ENCODE measurements around the gene FRMD8. TPM values are rescaled to one million over a fixed set of nuclear protein-coding genes. Genes with fewer than 3 reads are reported as not detected.

Gene FRMD8
- total and polyA plus RNA-seq, 2 of the 8 experiments (the other 6 are each of a cell fraction or from before 2014, with no cell fraction given) = 15.0 to 19.2 TPM

- H2BK15ac ChIP-seq (ENCODE audit: low read length) = no peak overlapping the region
- H3K4ac ChIP-seq (replicated peaks; ENCODE audit: insufficient read length, low read depth, low read length) = no peak overlapping the region
- H4K8ac ChIP-seq (ENCODE audit: extremely low read depth, insufficient read depth, low read length) = no peak overlapping the region
- no peak overlapping the region for H3K23ac ChIP-seq (ENCODE audit: insufficient read length)
- no peak overlapping the region for H2BK5ac ChIP-seq (ENCODE audit: low read depth, low read length)
- H3K9me3 ChIP-seq (ENCODE audit: insufficient read depth in 2 of 2, low read depth in 1 of 2, low read length in 1 of 2) = no peaks in the 10 kb centered on the region
- H2BK20ac ChIP-seq (ENCODE audit: low read length) = no peak overlapping the region
- H3K4me3 ChIP-seq (ENCODE audit: extremely low read depth in 1 of 4, insufficient read depth in 2 of 4, low read depth in 3 of 4, low read length in 4 of 4) = peak overlapping the region; percentile 65 to 90 (median 78)
- peaks cover 0 to 10% (median 3%) of the 10 kb centered on the region in 4 experiments; a peak in 5 of 7 replicates for H3K4me1 ChIP-seq (replicated peaks in 1 of 4; ENCODE audit: control insufficient read depth in 3 of 4, insufficient read depth in 4 of 4, low read length in 3 of 4)
- peak overlapping the region; percentile 90 to 92 for H3K4me2 ChIP-seq (ENCODE audit: insufficient read depth in 1 of 2, low read depth in 2 of 2, low read length in 2 of 2)
- TF ChIP-seq JUND (IDR thresholded peaks at IDR 0.05; ENCODE audit: low read length) (no peak), POLR2AphosphoS5 (IDR thresholded peaks at IDR 0.05; ENCODE audit: low read depth, low read length) (peak; percentile 50; the same call in 1 of the 2 replicates), CBX8 (IDR thresholded peaks at IDR 0.05; ENCODE audit: borderline replicate concordance, low read depth, low read length) (no peak), RAD21 (IDR thresholded peaks at IDR 0.05 in 1 of 2, conservative IDR thresholded peaks at IDR 0.05 in 1 of 2; ENCODE audit: low read depth in 2 of 2, low read length in 2 of 2) (no peak), POLR2A (IDR thresholded peaks at IDR 0.05; ENCODE audit: control extremely low read depth in 1 of 2, low read depth in 2 of 2, low read length in 2 of 2) (0 out of 3 replicates have a peak, but pooled peaks of 1 of the 2 experiments have one; percentile 7), CTCF (IDR thresholded peaks at IDR 0.05; ENCODE audit: control extremely low read depth in 1 of 3, insufficient read depth in 1 of 3, low read depth in 1 of 3, low read length in 3 of 3) (no peak), ATF3 (IDR thresholded peaks at IDR 0.05; ENCODE audit: insufficient read depth, low read depth, low read length) (no peak)
- H3K36me3 ChIP-seq (ENCODE audit: control insufficient read depth in 2 of 4, insufficient read depth in 4 of 4, low read length in 3 of 4) = peaks cover 15 to 38% (median 22%) of the 10 kb centered on the region in 4 experiments
- peaks cover 9% of the 10 kb centered on the region for H3K23me2 ChIP-seq (ENCODE audit: low read depth, low read length)
- FAIRE-seq = no peak
- no peak overlapping the region for H3K27ac ChIP-seq (ENCODE audit: low read depth, low read length)
- 25 to 100% methylated on average over 2 to 16 of the region's 16 CpGs for WGBS, 2 experiments (ENCODE audit: extremely low coverage in 1 of 2, insufficient coverage in 1 of 2, insufficient read length in 1 of 2, insufficient replicate concordance in 2 of 2, low coverage in 1 of 2, low lambda C conversion rate in 2 of 2, missing lambda C conversion rate in 1 of 2)
- no peak overlapping the region for H3K14ac ChIP-seq (ENCODE audit: insufficient read length)
- CTCF ChIA-PET (ENCODE audit: partially characterized antibody) = interaction anchor here (0.6 to 3.9 kb wide), 13 partner anchors 9 to 540 kb away, joined by 3 to 24 read pairs (median 3); partner anchors contain the start of gene DPF2
- H3K9ac ChIP-seq (replicated peaks in 1 of 4; ENCODE audit: extremely low read depth in 1 of 4, low read depth in 3 of 4, low read length in 3 of 4) = peak overlapping the region in 3 of 4 experiments; percentile 15 to 48 (median 34); a peak in 3 of 7 replicates
- H3K56ac ChIP-seq (replicated peaks; ENCODE audit: insufficient read length, low read depth, low read length) = no peak overlapping the region
- POLR2A ChIA-PET (ENCODE audit: partially characterized antibody) = interaction anchor here (0.6 to 3.9 kb wide), 24 partner anchors 9 to 1115 kb away, joined by 3 to 20 read pairs (median 4); partner anchors contain the start of genes CAPN1, CDC42EP2, DPF2 and MALAT1
- no peak overlapping the region for H4K5ac ChIP-seq (ENCODE audit: insufficient read length, low read depth, low read length)
- peaks cover 7 to 29% (median 19%) of the 10 kb centered on the region in 4 experiments for H3K27me3 ChIP-seq (replicated peaks in 1 of 4; ENCODE audit: control insufficient read depth in 3 of 4, extremely low read depth in 1 of 4, insufficient read depth in 3 of 4, low read length in 3 of 4)
- no peak for DNase-seq (ENCODE audit: low read depth in 1 of 2, low spot score in 2 of 2)
- no peaks in the 10 kb centered on the region for H3K79me1 ChIP-seq (ENCODE audit: low read depth, low read length)
- no peak overlapping the region for H2AK5ac ChIP-seq (ENCODE audit: low read depth, low read length)
- H4K91ac ChIP-seq (replicated peaks; ENCODE audit: insufficient read length, low read length) = no peak overlapping the region
- H2AFZ ChIP-seq (ENCODE audit: low read length) = no peak overlapping the region
- no peak overlapping the region for H2BK12ac ChIP-seq (ENCODE audit: low read depth, low read length)
- H4K20me1 ChIP-seq (replicated peaks in 1 of 2; ENCODE audit: control insufficient read depth in 1 of 2, insufficient read depth in 2 of 2, low read length in 2 of 2) = peaks cover 2 to 8% of the 10 kb centered on the region in 2 experiments
- no peak overlapping the region for H3K18ac ChIP-seq (ENCODE audit: extremely low read depth, low read length)
- no peaks in the 10 kb centered on the region for H3K79me2 ChIP-seq (ENCODE audit: control insufficient read depth in 1 of 2, insufficient read depth in 2 of 2, low read length in 2 of 2)
- no peak overlapping the region for H2BK120ac ChIP-seq (replicated peaks; ENCODE audit: low read depth, low read length)
Measured at GRCh38 chr11:65353900-65354264, 32.6 kb upstream of the FRMD8 start.

Data from H1 (cell line).